ENCODE measurements around the gene GNG7.
"Not testable (repeated sequence)": the region's sequence is repeated elsewhere in the genome, so short reads cannot be mapped to it uniquely, and the experiment has no call there.

The GNG7 gene

GRCh38 chr19:2639999-2640398 lies 62.5 kb downstream of the GNG7 start:
- no peak for DNase-seq

- DNase-seq, result no peak
Observed at GRCh38 chr19:2638417-2638940, 64.0 kb downstream of the GNG7 start.

- no peak for DNase-seq
Observed at GRCh38 chr19:2636897-2637683, 65.4 kb downstream of the GNG7 start.

GRCh38 chr19:2636141-2636896 lies 66.2 kb downstream of the GNG7 start:
- DNase-seq, result no peak

- DNase-seq, result no peak
Observed at GRCh38 chr19:2634960-2635359, 67.5 kb downstream of the GNG7 start.

GRCh38 chr19:2634228-2634951 lies 68.1 kb downstream of the GNG7 start:
- DNase-seq, result no peak

GRCh38 chr19:2633693-2634075 lies 68.8 kb downstream of the GNG7 start:
- DNase-seq, result no peak

- DNase-seq, result peak; percentile 42
Observed at GRCh38 chr19:2631213-2631821, 71.2 kb downstream of the GNG7 start.

- DNase-seq, result no peak
Observed at GRCh38 chr19:2630352-2631001, 72.0 kb downstream of the GNG7 start.

GRCh38 chr19:2629491-2630351 lies 72.8 kb downstream of the GNG7 start:
- no peak for DNase-seq

- DNase-seq, result no peak
Observed at GRCh38 chr19:2628597-2628996, 73.9 kb downstream of the GNG7 start.

- no peak for DNase-seq
Observed at GRCh38 chr19:2627855-2628254, 74.6 kb downstream of the GNG7 start.

GRCh38 chr19:2627319-2627829 lies 75.1 kb downstream of the GNG7 start:
- no peak for DNase-seq

GRCh38 chr19:2625434-2625833 lies 77.1 kb downstream of the GNG7 start:
- DNase-seq, result no peak

- DNase-seq, result no peak
Observed at GRCh38 chr19:2624537-2625091, 77.9 kb downstream of the GNG7 start.

GRCh38 chr19:2623798-2624197 lies 78.7 kb downstream of the GNG7 start:
- no peak for DNase-seq

- DNase-seq, result not testable (repeated sequence)
Observed at GRCh38 chr19:2622371-2622961, 80.0 kb downstream of the GNG7 start.

GRCh38 chr19:2619076-2619475 lies 83.4 kb downstream of the GNG7 start:
- no peak for DNase-seq

- DNase-seq, result peak; percentile 78
Observed at GRCh38 chr19:2618611-2619010, 83.9 kb downstream of the GNG7 start.

- DNase-seq, result no peak
Observed at GRCh38 chr19:2617393-2618165, 84.9 kb downstream of the GNG7 start.

Data from KG1 (cell line).